Measurements from ENCODE around the gene TRPV2. TPM values are rescaled to one million over a fixed set of nuclear protein-coding genes. Genes with fewer than 3 reads are reported as not detected.
A peak's percentile ranks its signal among the peaks of the same experiment; 100 is the strongest.

Gene TRPV2
- total and polyA plus RNA-seq, 9 of the 15 experiments (the other 6 are each of a cell fraction or from before 2014, with no cell fraction given) = 10.0 to 97.5 (median 30.3) TPM

GRCh38 chr17:16381496-16381820 is 33.9 kb upstream of the TRPV2 start:
- Histone ChIP-seq H3K9me1 (ENCODE audit: control insufficient read depth, insufficient read depth, low read length) (no peaks in the 10 kb centered on the region), H2AFZ (ENCODE audit: low read depth, low read length) (no peak overlapping the region), H4K20me1 (replicated peaks; ENCODE audit: control insufficient read depth, insufficient read depth, low read length) (peaks cover 11% of the 10 kb centered on the region; the same call in 1 of the 2 replicates), H3K79me2 (ENCODE audit: control insufficient read depth, insufficient read depth, low read length) (peaks cover 41% of the 10 kb centered on the region), H3K36me3 (ENCODE audit: control insufficient read depth, insufficient read depth, low read length) (peaks cover 29% of the 10 kb centered on the region; the same call in 2 of the 3 replicates), H3K27me3 (ENCODE audit: control insufficient read depth in 2 of 2, insufficient read depth in 2 of 2, low read length in 2 of 2) (no peaks in the 10 kb centered on the region), H3K9me3 (replicated peaks; ENCODE audit: control insufficient read depth, insufficient read depth, low read depth, low read length) (no peaks in the 10 kb centered on the region), H3K9ac (ENCODE audit: insufficient read depth in 1 of 2, low read depth in 2 of 2, low read length in 2 of 2) (peak overlapping the region; percentile 91 to 96), H3K27ac (ENCODE audit: extremely low read depth, low read depth, low read length) (peak overlapping the region; percentile 94), H3K4me2 (ENCODE audit: insufficient read depth, low read length) (peak overlapping the region; percentile 77), H3K4me1 (replicated peaks in 1 of 2; ENCODE audit: control insufficient read depth in 2 of 2, insufficient read depth in 2 of 2, low read length in 2 of 2) (peaks cover 17 to 28% of the 10 kb centered on the region in 2 experiments; a peak in 4 of 5 replicates), H3K4me3 (peak overlapping the region; percentile 55)
- ChIA-PET CTCF (ENCODE audit: low intra/inter-chr PET ratio) (no interaction called here), POLR2A (interaction anchor here (0.6 to 3.8 kb wide), 16 partner anchors 15 to 1455 kb away, joined by 3 to 39 read pairs (median 4); no protein-coding TSS in a partner anchor)
- intact Hi-C loops (cut with micrococcal nuclease) = loop anchor here (2.0 kb wide), 2 partner anchors 57 to 95 kb away; no protein-coding TSS in a partner anchor
- 2% methylated on average over 14 of the region's 14 CpGs for WGBS (ENCODE audit: insufficient coverage, low coverage, missing lambda C conversion rate)
- in situ Hi-C loops (cut with MboI) = no loop called here
- ATAC-seq = no peak
- no TSS peak for BruUV-seq (replicated peaks)
- no peak for DNase-seq (ENCODE audit: extremely low read depth in 1 of 4, low spot score in 3 of 4)
- FAIRE-seq = no peak
- TF ChIP-seq MXD1 (CRISPR knock-in tag; IDR thresholded peaks at IDR 0.05; ENCODE audit: borderline replicate concordance, poor library complexity, severe bottlenecking) (no peak), POLR2AphosphoS2 (IDR thresholded peaks at IDR 0.05; ENCODE audit: low read length) (no peak), MTF1 (CRISPR knock-in tag; IDR thresholded peaks at IDR 0.05; ENCODE audit: borderline replicate concordance) (no peak), HSF4 (CRISPR knock-in tag; IDR thresholded peaks at IDR 0.05; ENCODE audit: borderline replicate concordance) (no peak), DEAF1 (CRISPR knock-in tag; IDR thresholded peaks at IDR 0.05) (no peak), PTBP1 (IDR thresholded peaks at IDR 0.05; ENCODE audit: low read depth, low read length) (no peak), CXXC5 (CRISPR knock-in tag; IDR thresholded peaks at IDR 0.05) (no peak), EGR1 (conservative IDR thresholded peaks at IDR 0.05) (no peak), TFAP4 (CRISPR knock-in tag; IDR thresholded peaks at IDR 0.05; ENCODE audit: borderline replicate concordance) (no peak), PBX2 (CRISPR knock-in tag; IDR thresholded peaks at IDR 0.05; ENCODE audit: low read depth) (no peak), PBX2 (tag; conservative IDR thresholded peaks at IDR 0.05; ENCODE audit: low read depth) (no peak), ZNF695 (CRISPR knock-in tag; IDR thresholded peaks at IDR 0.05) (no peak), CEBPG (CRISPR knock-in tag; IDR thresholded peaks at IDR 0.05) (no peak), CEBPG (tag; conservative IDR thresholded peaks at IDR 0.05 in 1 of 2, IDR thresholded peaks at IDR 0.05 in 1 of 2) (no peak), NR3C1 (CRISPR knock-in tag; IDR thresholded peaks at IDR 0.05) (no peak), SREBF2 (CRISPR knock-in tag; IDR thresholded peaks at IDR 0.05) (no peak), RBM14 (IDR thresholded peaks at IDR 0.05; ENCODE audit: borderline replicate concordance, insufficient read depth, low read depth, low read length) (no peak), PHTF2 (CRISPR knock-in tag; IDR thresholded peaks at IDR 0.05) (peak; percentile 52; the same call in 1 of the 2 replicates)
